BJ (cell line): ENCODE results near the gene DNM3. TPM values are rescaled to one million over a fixed set of nuclear protein-coding genes. Genes with fewer than 3 reads are reported as not detected.

Experiments used
- CTCF ChIA-PET: fragments of 350-600 bp; formaldehyde crosslinking; extraction: SDS; loops from one replicate; lab custom pipeline; 2021; ENCODE audit warnings: antibody characterized with exemption, inconsistent platforms; lab: Yijun Ruan, JAX
- POLR2A ChIA-PET: fragments of 300-600 bp; sonication (Branson Sonifier 250); formaldehyde crosslinking; extraction: SDS; loops from one replicate; lab custom pipeline; 2021; ENCODE audit warnings: antibody characterized with exemption; lab: Charles Lee
- DNase-seq: peaks from one replicate; pipeline ENCODE4 v3.0.0-alpha.2; 2011; ENCODE audit warnings: low read depth
- H3K27me3 ChIP-seq: 2 replicates; pipeline ENCODE4 v1.6.0; 2011; ENCODE audit warnings: low read length; ENCODE audit not compliant: control insufficient read depth, insufficient read depth
- H3K36me3 ChIP-seq: 2 replicates; pipeline ENCODE4 v1.5.1; 2011; ENCODE audit warnings: low read length; ENCODE audit not compliant: control insufficient read depth, insufficient read depth
- H3K4me3 ChIP-seq: 2 replicates; pipeline ENCODE4 v1.5.1; 2011; ENCODE audit warnings: low read depth, mild to moderate bottlenecking, control low read depth, low read length
- CTCF ChIP-seq: IDR thresholded peaks from 2 replicates; pipeline ENCODE4 v1.5.1; 2011; ENCODE audit warnings: low read depth, mild to moderate bottlenecking, control low read depth, inconsistent platforms, low read length, moderate library complexity; ENCODE audit not compliant: insufficient read depth
- polyA plus RNA-seq: library from polyadenylated mRNA; depleted of rRNA; stranded (reverse); fragments of >200 nt; gene quantifications from 2 replicates; pipeline ENCODE4 v1.2.3, GENCODE V29; 2011

Gene DNM3
- polyA plus RNA-seq, 1 experiment, result 0.26 TPM

- Histone ChIP-seq H3K27me3 (no peaks in the 10 kb centered on the region), H3K36me3 (no peaks in the 10 kb centered on the region), H3K4me3 (no peak overlapping the region)
- ChIA-PET CTCF (no interaction called here), POLR2A (no interaction called here)
- no peak for DNase-seq
- no peak for TF ChIP-seq CTCF
Observed at GRCh38 chr1:172177849-172178248, 336.6 kb downstream of the DNM3 start.

- Histone ChIP-seq H3K36me3 (no peaks in the 10 kb centered on the region), H3K4me3 (no peak overlapping the region), H3K27me3 (no peaks in the 10 kb centered on the region)
- no peak for DNase-seq
- POLR2A ChIA-PET, result no interaction called here
- no peak for TF ChIP-seq CTCF
- CTCF ChIA-PET, result interaction anchor here (1.1 kb wide), 1 partner anchor 30 kb away, joined by 3 read pairs; no protein-coding TSS in a partner anchor
Observed at GRCh38 chr1:172178886-172179285, 337.6 kb downstream of the DNM3 start.

- ChIA-PET POLR2A (no interaction called here), CTCF (interaction anchor here (1.1 to 1.3 kb wide), 2 partner anchors 14 to 31 kb away, joined by 3 read pairs; no protein-coding TSS in a partner anchor)
Observed at GRCh38 chr1:172179918-172180317, 338.6 kb downstream of the DNM3 start.

GRCh38 chr1:172180501-172181285, 339.4 kb downstream of the DNM3 start:
- DNase-seq, result peak; percentile 19
- H3K27me3 ChIP-seq, result no peaks in the 10 kb centered on the region
- ChIA-PET CTCF (interaction anchor here (1.3 kb wide), 1 partner anchor 15 kb away, joined by 3 read pairs; no protein-coding TSS in a partner anchor), POLR2A (no interaction called here)
- no peak overlapping the region for H3K4me3 ChIP-seq
- no peaks in the 10 kb centered on the region for H3K36me3 ChIP-seq
- TF ChIP-seq CTCF, result no peak

More at GRCh38 chr1:172179918-172180317, 338.6 kb downstream of the DNM3 start:
- no peak for TF ChIP-seq CTCF
- DNase-seq, result no peak
- Histone ChIP-seq H3K36me3 (no peaks in the 10 kb centered on the region), H3K27me3 (no peaks in the 10 kb centered on the region), H3K4me3 (no peak overlapping the region)

- H3K36me3 ChIP-seq, result no peaks in the 10 kb centered on the region
- TF ChIP-seq CTCF, result no peak
- POLR2A ChIA-PET, result no interaction called here
- no peak for DNase-seq
- H3K4me3 ChIP-seq, result no peak overlapping the region
- CTCF ChIA-PET, result interaction anchor here (0.6 to 1.2 kb wide), 4 partner anchors 55 to 216 kb away, joined by 3 to 4 read pairs (median 4); no protein-coding TSS in a partner anchor
- H3K27me3 ChIP-seq, result no peaks in the 10 kb centered on the region
Observed at GRCh38 chr1:172184506-172185191, 343.4 kb downstream of the DNM3 start.
